ENCODE results near the gene PPP6R3. TPM values are rescaled to one million over a fixed set of nuclear protein-coding genes. Genes with fewer than 3 reads are reported as not detected.

PPP6R3 gene
- total and polyA plus RNA-seq, 8 donors: 19.5 to 236 (median 103) TPM

GRCh38 chr11:68461575-68461917 lies 994 bp downstream of the PPP6R3 start:
- peak overlapping the region; percentile 95 to 99 (median 99) for H3K27ac ChIP-seq
- peaks cover 38 to 61% (median 55%) of the 10 kb centered on the region in 4 donors for H3K4me1 ChIP-seq
- intact Hi-C loops (cut with DNase I; ENCODE audit: low total_unique reads): no loop called here
- no peak for TF ChIP-seq POLR2AphosphoS5 (IDR thresholded peaks at IDR 0.05)
- TF ChIP-seq POLR2A (IDR thresholded peaks at IDR 0.05): no peak
- no peak for TF ChIP-seq CTCF (IDR thresholded peaks at IDR 0.05)
- TF ChIP-seq EP300 (IDR thresholded peaks at IDR 0.05): no peak
- DNase-seq: no peak
- 0 to 2% (median 1%) methylated on average over 12 of the region's 12 CpGs for WGBS, 5 donors
- H3K4me3 ChIP-seq: peak overlapping the region; percentile 83 to 97 (median 90)
- no peaks in the 10 kb centered on the region for H3K36me3 ChIP-seq
- no peaks in the 10 kb centered on the region for H3K9me3 ChIP-seq
- H3K27me3 ChIP-seq: no peaks in the 10 kb centered on the region

- Histone ChIP-seq H3K27ac (peak overlapping the region in 1 of 5 donors; percentile 20), H3K36me3 (no peaks in the 10 kb centered on the region), H3K27me3 (no peaks in the 10 kb centered on the region), H3K4me1 (peaks cover 50 to 81% (median 75%) of the 10 kb centered on the region in 4 donors), H3K9me3 (no peaks in the 10 kb centered on the region), H3K4me3 (peak overlapping the region in 2 of 4 donors; percentile 21 to 85)
- TF ChIP-seq CTCF (IDR thresholded peaks at IDR 0.05): no peak
- TF ChIP-seq EP300 (IDR thresholded peaks at IDR 0.05): no peak
- no peak for TF ChIP-seq POLR2AphosphoS5 (IDR thresholded peaks at IDR 0.05)
- no peak for TF ChIP-seq POLR2A (IDR thresholded peaks at IDR 0.05)
- WGBS, 5 donors: 71 to 96% (median 85%) methylated on average over 1 of the region's 1 CpG
- no peak for DNase-seq
- intact Hi-C loops (cut with DNase I; ENCODE audit: low total_unique reads): no loop called here
Observed at GRCh38 chr11:68463714-68464113, 3.2 kb downstream of the PPP6R3 start.

GRCh38 chr11:68467201-68467834 lies 6.8 kb downstream of the PPP6R3 start:
- TF ChIP-seq EP300 (IDR thresholded peaks at IDR 0.05) (no peak), CTCF (IDR thresholded peaks at IDR 0.05) (no peak), POLR2A (IDR thresholded peaks at IDR 0.05) (no peak), POLR2AphosphoS5 (IDR thresholded peaks at IDR 0.05) (no peak)
- Histone ChIP-seq H3K4me1 (peaks cover 81 to 100% (median 93%) of the 10 kb centered on the region in 4 donors), H3K9me3 (no peaks in the 10 kb centered on the region), H3K27ac (no peak overlapping the region), H3K4me3 (no peak overlapping the region), H3K36me3 (peaks cover 0 to 5% (median 0%) of the 10 kb centered on the region in 4 donors), H3K27me3 (no peaks in the 10 kb centered on the region)
- intact Hi-C loops (cut with DNase I; ENCODE audit: low total_unique reads): no loop called here
- no peak for DNase-seq
- WGBS, 5 donors: 65 to 76% (median 71%) methylated on average over 8 of the region's 8 CpGs

GRCh38 chr11:68468217-68468828 lies 7.8 kb downstream of the PPP6R3 start:
- Histone ChIP-seq H3K4me3 (no peak overlapping the region), H3K36me3 (peaks cover 0 to 5% (median 0%) of the 10 kb centered on the region in 4 donors), H3K27ac (no peak overlapping the region), H3K4me1 (peaks cover 74 to 98% (median 93%) of the 10 kb centered on the region in 4 donors), H3K9me3 (no peaks in the 10 kb centered on the region), H3K27me3 (no peaks in the 10 kb centered on the region)
- intact Hi-C loops (cut with DNase I; ENCODE audit: low total_unique reads): no loop called here
- 35 to 50% (median 44%) methylated on average over 3 of the region's 3 CpGs for WGBS, 5 donors
- DNase-seq: no peak
- TF ChIP-seq POLR2A (IDR thresholded peaks at IDR 0.05) (no peak), POLR2AphosphoS5 (IDR thresholded peaks at IDR 0.05) (no peak), CTCF (IDR thresholded peaks at IDR 0.05) (no peak), EP300 (IDR thresholded peaks at IDR 0.05) (no peak)

All from stomach (tissue), 9 donors.